ENCODE data around the gene MSI2.

DNA sequence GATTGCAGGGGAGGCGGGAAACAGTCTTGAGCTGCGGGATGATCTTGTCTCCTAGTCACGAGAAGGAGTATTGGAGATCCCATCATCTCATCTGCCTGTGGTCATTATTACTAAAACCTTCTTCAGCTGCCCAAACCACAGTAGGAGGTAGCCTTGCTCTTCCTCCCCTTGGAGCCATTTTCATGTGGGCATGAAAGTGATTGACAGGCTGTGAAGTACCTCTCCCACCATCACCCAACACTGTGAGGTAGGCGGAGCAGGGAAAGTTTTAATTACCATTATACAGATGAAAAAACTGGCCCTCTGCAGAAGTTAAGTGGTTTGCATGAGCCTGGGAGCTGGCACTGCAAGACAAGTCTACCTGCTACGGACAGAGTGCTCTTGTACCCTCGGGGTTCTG lies 237.3 kb downstream of the MSI2 start:
- TF ChIP-seq CTCF (conservative IDR thresholded peaks at IDR 0.05; ENCODE audit: low read length) (no peak), EZH2phosphoT487 (IDR thresholded peaks at IDR 0.05; ENCODE audit: borderline replicate concordance, low read depth, low read length) (no peak)
